Measurements from ENCODE around the gene RFX3.

- no peak for TF ChIP-seq EP300 (IDR thresholded peaks at IDR 0.05)
- TF ChIP-seq POLR2A (IDR thresholded peaks at IDR 0.05), result no peak
- TF ChIP-seq POLR2AphosphoS5 (IDR thresholded peaks at IDR 0.05), result peak in 1 of 2 donors; percentile 0
These were observed 535 bp downstream of the RFX3 start for GRCh38 chr9:3525096-3525835.
